K562 (cell line): ENCODE data around the gene RALGAPB. TPM values are rescaled to one million over a fixed set of nuclear protein-coding genes. Genes with fewer than 3 reads are reported as not detected.

Experiments used
- CHD7 ChIP-seq: fragments of 200-600 bp; sonication (generic); IDR thresholded peaks from one replicate; pipeline ENCODE4 v1.6.1; 2012; ENCODE audit warnings: mild to moderate bottlenecking, low read depth, low read length, inconsistent platforms
- E2F6 ChIP-seq, 2 experiments: IDR thresholded peaks; 2 replicates each; pipeline ENCODE4 v1.6.1; 2011; ENCODE audit warnings: borderline replicate concordance in 1 of 2, control low read depth in 1 of 2, low read depth in 1 of 2, low read length in 1 of 2, mild to moderate bottlenecking in 1 of 2, mixed read lengths in 1 of 2, moderate library complexity in 1 of 2; ENCODE audit not compliant: insufficient read depth in 1 of 2, insufficient read length in 1 of 2, poor library complexity in 1 of 2, severe bottlenecking in 1 of 2; ENCODE audit errors: extremely low read depth in 1 of 2
- FOXJ3 ChIP-seq: sonication (generic); formaldehyde crosslinking; IDR thresholded peaks from 2 replicates; pipeline ENCODE4 v1.4.0; 2020; ENCODE audit warnings: mild to moderate bottlenecking, missing genetic modification reagents
- ILK ChIP-seq: fragments of 450-650 bp; IDR thresholded peaks from 2 replicates; pipeline ENCODE4 v1.6.1; 2016; ENCODE audit warnings: missing genetic modification characterization, low read depth, mild to moderate bottlenecking, missing compliant biosample characterization, moderate library complexity, borderline replicate concordance
- KLF10 ChIP-seq: fragments of 250-450 bp; sonication (Bioruptor Pico); IDR thresholded peaks from 2 replicates; pipeline ENCODE4 v1.6.1; 2021; ENCODE audit warnings: matching md5 sums
- MEF2A ChIP-seq: IDR thresholded peaks from 2 replicates; pipeline ENCODE4 v1.6.1; 2011; ENCODE audit warnings: low read depth, mild to moderate bottlenecking, low read length, moderate library complexity; ENCODE audit not compliant: control insufficient read depth
- MEIS2 ChIP-seq: fragments of 450-650 bp; IDR thresholded peaks from 2 replicates; pipeline ENCODE4 v1.6.1; 2014; ENCODE audit warnings: mild to moderate bottlenecking; ENCODE audit not compliant: partially characterized antibody
- NCOA6 ChIP-seq: fragments of 450-650 bp; IDR thresholded peaks from 2 replicates; pipeline ENCODE4 v1.6.1; 2017; ENCODE audit warnings: mild to moderate bottlenecking
- NFRKB ChIP-seq: fragments of 450-650 bp; IDR thresholded peaks from 2 replicates; pipeline ENCODE4 v1.6.1; 2016; ENCODE audit warnings: low read depth
- POLR3A ChIP-seq: IDR thresholded peaks from 2 replicates; pipeline ENCODE4 v1.6.1; 2011; ENCODE audit warnings: borderline replicate concordance, mild to moderate bottlenecking, moderate library complexity; ENCODE audit not compliant: insufficient read length, insufficient read depth; ENCODE audit errors: extremely low read depth
- ZNF184 ChIP-seq: sonication (generic); formaldehyde crosslinking; IDR thresholded peaks from 2 replicates; pipeline ENCODE4 v1.5.0; 2020; ENCODE audit warnings: missing genetic modification reagents
- ZNF23 ChIP-seq: fragments of 250-450 bp; sonication (Bioruptor Pico); IDR thresholded peaks from 2 replicates; pipeline ENCODE4 v1.4.0; 2020; ENCODE audit warnings: mild to moderate bottlenecking
- ZNF695 ChIP-seq: fragments of 450-650 bp; formaldehyde crosslinking; IDR thresholded peaks from 2 replicates; pipeline ENCODE4 v1.4.0; 2020; ENCODE audit warnings: mild to moderate bottlenecking, moderate library complexity
- ZNF696 ChIP-seq: fragments of 250-450 bp; sonication (Bioruptor Pico); conservative IDR thresholded peaks from 2 replicates; pipeline ENCODE4 v1.4.0; 2020; ENCODE audit warnings: mild to moderate bottlenecking, moderate library complexity
- ZSCAN32 ChIP-seq: fragments of 450-650 bp; formaldehyde crosslinking; IDR thresholded peaks from 2 replicates; pipeline ENCODE4 v1.4.0; 2020; ENCODE audit warnings: mild to moderate bottlenecking, moderate library complexity
- polyA plus RNA-seq, 8 experiments: library from polyadenylated mRNA; depleted of rRNA in 4 of 8; stranded (reverse) in 5 of 8; unstranded in 3 of 8; fragments of >200 nt; fragmentation: Nextera tagmentation in 2 of 8; fragmentation: Illumina TruSeq in 1 of 8; extraction: Ambion mirVana in 2 of 8; extraction: Trizol in 1 of 8; gene quantifications; 2 replicates each; pipeline versions ENCODE4 v1.2.1 to v1.2.3, GENCODE V29; 2011 to 2014; ENCODE audit warnings: inconsistent platforms in 1 of 8, missing spikeins in 1 of 8
- total RNA-seq, 7 experiments: library from RNA; depleted of rRNA in 6 of 7; stranded (reverse); fragments of >200 nt in 6 of 7; fragmentation: Illumina TruSeq in 2 of 7; extraction: Trizol in 2 of 7; gene quantifications; 2 replicates each; pipeline versions ENCODE4 v1.2.1 to v1.2.3, GENCODE V29; 2011 to 2021; ENCODE audit warnings: low replicate concordance in 1 of 7

The RALGAPB gene
- total and polyA plus RNA-seq, 9 of the 15 experiments (the other 6 are each of a cell fraction or from before 2014, with no cell fraction given), result 4.3 to 25.6 (median 13.6) TPM

GRCh38 chr20:38446441-38447209 lies 26.0 kb upstream of the RALGAPB start (continued):
- TF ChIP-seq CHD7 (peak; percentile 91), ZNF696 (CRISPR knock-in tag) (no peak), NFRKB (0 out of 2 replicates have a peak, but pooled peaks have one; percentile 40), ZSCAN32 (CRISPR knock-in tag) (no peak; the same call in 1 of the 2 replicates), ZNF23 (CRISPR knock-in tag) (no peak), ZNF184 (CRISPR knock-in tag) (no peak), ILK (tag) (no peak), E2F6 (IDR thresholded peaks at IDR 0.05; ENCODE audit: borderline replicate concordance in 1 of 2, extremely low read depth in 1 of 2, insufficient read depth in 1 of 2, insufficient read length in 1 of 2, low read depth in 1 of 2, low read length in 1 of 2, poor library complexity in 1 of 2, severe bottlenecking in 1 of 2) (peak; percentile 40 to 54), NCOA6 (no peak), ZNF695 (CRISPR knock-in tag) (no peak), MEF2A (0 out of 2 replicates have a peak, but pooled peaks have one; percentile 24), POLR3A (no peak), MEIS2 (no peak), FOXJ3 (CRISPR knock-in tag) (no peak), KLF10 (no peak)
